ENCODE data around the gene RUNX3. TPM values are rescaled to one million over a fixed set of nuclear protein-coding genes. Genes with fewer than 3 reads are reported as not detected.

The RUNX3 gene
- total RNA-seq, 1 donor from 2014 or later = not detected

DNA sequence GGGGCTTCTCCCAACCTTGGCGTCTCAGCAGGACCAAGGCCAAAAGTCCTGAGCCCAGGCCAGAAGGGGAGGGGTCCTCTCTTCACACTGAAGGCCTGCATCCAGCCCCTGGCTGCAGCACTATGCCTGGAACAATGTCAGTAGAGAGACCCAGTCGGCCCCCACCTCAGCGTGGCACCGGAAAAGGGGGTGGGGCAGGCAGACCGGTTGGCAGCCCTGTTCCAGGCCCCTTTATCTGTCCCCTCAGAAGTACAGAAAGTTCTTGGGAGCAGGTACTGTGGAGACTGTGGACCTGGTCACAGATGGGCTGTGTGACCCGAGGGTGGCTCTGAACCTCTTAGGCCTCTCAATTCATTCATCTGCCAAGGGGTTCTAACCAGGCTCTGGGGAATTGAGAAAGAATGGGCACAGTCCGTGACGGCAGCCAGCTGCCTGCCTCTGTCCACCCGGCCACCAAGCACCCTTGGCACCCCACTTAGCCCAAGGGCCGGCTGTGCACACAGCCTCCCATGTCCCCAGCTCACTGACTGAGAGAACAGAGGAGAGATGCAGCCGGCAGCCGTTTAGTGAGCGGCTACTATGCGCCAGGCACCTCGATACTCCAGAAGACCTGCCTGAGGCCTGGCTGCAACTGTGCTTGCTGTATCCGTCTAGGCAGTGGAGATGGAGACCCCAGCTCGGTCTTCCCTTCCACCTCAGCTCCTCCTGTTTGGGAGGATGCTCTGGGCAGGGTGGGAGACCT, 23.9 kb downstream of the RUNX3 start:
- no peak overlapping the region for H3K4me3 ChIP-seq (ENCODE audit: low read depth, low read length)
- TF ChIP-seq, protein P1, sequence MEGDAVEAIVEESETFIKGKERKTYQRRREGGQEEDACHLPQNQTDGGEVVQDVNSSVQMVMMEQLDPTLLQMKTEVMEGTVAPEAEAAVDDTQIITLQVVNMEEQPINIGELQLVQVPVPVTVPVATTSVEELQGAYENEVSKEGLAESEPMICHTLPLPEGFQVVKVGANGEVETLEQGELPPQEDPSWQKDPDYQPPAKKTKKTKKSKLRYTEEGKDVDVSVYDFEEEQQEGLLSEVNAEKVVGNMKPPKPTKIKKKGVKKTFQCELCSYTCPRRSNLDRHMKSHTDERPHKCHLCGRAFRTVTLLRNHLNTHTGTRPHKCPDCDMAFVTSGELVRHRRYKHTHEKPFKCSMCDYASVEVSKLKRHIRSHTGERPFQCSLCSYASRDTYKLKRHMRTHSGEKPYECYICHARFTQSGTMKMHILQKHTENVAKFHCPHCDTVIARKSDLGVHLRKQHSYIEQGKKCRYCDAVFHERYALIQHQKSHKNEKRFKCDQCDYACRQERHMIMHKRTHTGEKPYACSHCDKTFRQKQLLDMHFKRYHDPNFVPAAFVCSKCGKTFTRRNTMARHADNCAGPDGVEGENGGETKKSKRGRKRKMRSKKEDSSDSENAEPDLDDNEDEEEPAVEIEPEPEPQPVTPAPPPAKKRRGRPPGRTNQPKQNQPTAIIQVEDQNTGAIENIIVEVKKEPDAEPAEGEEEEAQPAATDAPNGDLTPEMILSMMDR (conservative IDR thresholded peaks at IDR 0.05; ENCODE audit: low read depth, low read length) = no peak
- no peak for DNase-seq (ENCODE audit: low read depth)

- TF ChIP-seq, protein P1 (conservative IDR thresholded peaks at IDR 0.05; ENCODE audit: low read depth, low read length) = no peak
- no peak for DNase-seq (ENCODE audit: low read depth)
- no peak overlapping the region for H3K4me3 ChIP-seq (ENCODE audit: low read depth, low read length)
Observed at GRCh38 chr1:24905355-24905978, 24.6 kb downstream of the RUNX3 start.

DNA sequence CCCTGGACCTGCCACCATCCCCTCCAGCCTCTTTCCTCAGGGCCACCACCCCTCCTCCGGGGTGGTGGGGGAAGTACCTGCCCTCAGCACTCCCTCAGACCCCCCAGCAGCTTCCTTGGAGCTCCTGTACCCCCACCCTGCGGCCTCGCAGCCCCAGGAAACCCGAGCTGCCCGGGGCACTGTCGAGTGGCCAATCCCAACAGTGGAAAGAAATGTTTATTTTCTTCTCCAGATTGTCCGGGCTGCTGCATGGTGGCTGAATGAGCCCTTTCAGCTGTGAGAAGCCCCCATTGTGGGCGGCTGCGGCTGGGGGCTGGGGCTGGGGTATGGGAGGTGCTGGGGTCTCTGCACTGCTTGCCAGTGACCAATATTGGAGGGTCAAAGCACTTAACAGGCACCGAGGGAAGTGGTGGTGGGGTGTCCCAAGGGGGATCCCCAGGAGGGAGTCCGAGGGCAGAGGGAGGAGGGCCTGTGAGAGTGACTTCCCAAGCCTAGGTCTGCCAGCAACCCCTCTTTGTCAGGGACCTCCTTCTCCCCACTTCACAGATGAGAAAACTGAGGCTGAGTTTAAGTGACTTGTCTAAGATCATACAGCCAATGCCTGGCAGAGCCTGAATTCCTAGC, 25.2 kb downstream of the RUNX3 start:
- no peak overlapping the region for H3K4me3 ChIP-seq (ENCODE audit: low read depth, low read length)
- TF ChIP-seq, protein P1 (conservative IDR thresholded peaks at IDR 0.05; ENCODE audit: low read depth, low read length) = no peak
- DNase-seq (ENCODE audit: low read depth) = no peak

DNA sequence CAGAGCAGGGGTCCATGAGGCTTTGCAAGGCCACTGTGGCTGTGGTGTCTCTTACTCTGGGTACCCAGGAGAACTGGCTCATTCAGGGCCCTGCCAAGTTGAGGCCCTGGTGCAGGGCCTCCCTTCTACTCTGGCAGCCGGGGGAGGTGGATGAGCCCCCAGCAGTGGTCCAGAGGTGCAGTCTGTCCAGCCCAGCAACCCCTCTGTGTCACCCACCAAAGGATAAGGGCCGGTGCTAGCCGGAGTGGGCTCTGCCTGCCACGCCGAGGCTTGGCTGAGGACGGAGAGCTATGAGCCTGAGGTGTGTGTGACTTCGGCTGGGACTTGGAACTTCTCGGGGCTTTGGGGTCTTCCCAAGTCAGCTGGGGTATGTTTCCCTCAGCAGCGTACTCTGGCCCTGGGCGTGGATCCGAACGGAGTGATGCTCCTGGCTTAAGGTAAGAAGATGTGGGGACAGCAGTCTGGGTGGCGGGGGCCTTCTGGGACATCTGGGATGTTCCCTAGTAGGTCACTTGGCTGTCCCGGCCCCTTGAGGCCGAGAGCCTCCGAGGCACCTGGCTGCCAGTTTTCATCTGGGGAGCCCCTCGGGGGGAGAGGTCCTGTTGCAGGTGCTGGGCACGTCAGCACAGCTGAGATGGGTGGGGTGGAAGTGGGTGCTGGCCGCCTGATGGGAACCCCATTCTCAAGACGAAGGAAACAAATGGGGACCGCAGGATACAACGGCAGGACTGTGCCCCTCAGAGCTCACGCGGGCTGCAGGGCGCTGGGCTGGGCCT, 25.9 kb downstream of the RUNX3 start:
- no peak overlapping the region for H3K4me3 ChIP-seq (ENCODE audit: low read depth, low read length)
- DNase-seq (ENCODE audit: low read depth) = no peak
- TF ChIP-seq, protein P1 (conservative IDR thresholded peaks at IDR 0.05; ENCODE audit: low read depth, low read length) = no peak

DNA sequence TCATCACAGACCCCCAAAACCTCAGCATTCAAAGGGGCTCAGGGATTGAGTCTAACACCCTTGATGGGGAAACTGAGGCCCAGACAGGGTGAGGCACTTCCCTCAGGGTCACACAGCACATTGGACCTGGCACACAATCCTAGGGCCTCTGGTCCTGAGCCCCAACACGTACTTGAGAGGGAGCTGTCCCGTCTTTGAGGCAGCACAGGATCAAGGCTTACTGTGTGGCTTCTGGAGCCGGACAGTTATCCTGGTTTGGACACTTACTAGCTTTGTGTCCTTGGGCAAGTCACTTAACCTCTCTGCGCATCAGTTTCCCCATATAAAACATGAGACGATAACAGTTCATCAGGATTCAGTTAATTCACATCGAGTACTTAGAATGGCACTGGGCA, 26.5 kb downstream of the RUNX3 start:
- no peak overlapping the region for H3K4me3 ChIP-seq (ENCODE audit: low read depth, low read length)
- DNase-seq (ENCODE audit: low read depth) = no peak
- TF ChIP-seq, protein P1 (conservative IDR thresholded peaks at IDR 0.05; ENCODE audit: low read depth, low read length) = no peak

GRCh38 chr1:24903011-24903461, 27.0 kb downstream of the RUNX3 start:
- TF ChIP-seq, protein P1 (conservative IDR thresholded peaks at IDR 0.05; ENCODE audit: low read depth, low read length) = no peak
- no peak for DNase-seq (ENCODE audit: low read depth)
- H3K4me3 ChIP-seq (ENCODE audit: low read depth, low read length) = no peak overlapping the region

Measured in epithelial cell of proximal tubule (primary cell).